ENCODE results near the gene GCC2.
"Not testable (repeated sequence)": the region's sequence is repeated elsewhere in the genome, so short reads cannot be mapped to it uniquely, and the experiment has no call there.

The GCC2 gene

GRCh38 chr2:108448678-108449409, at the start of gene GCC2:
GCC2 (plus strand) TSS chr2:108449206; CDS start chr2:108449275, 69 bp downstream.
- peak; percentile 96 for DNase-seq

- DNase-seq: no peak
These were observed 49.5 kb upstream of the GCC2 start for GRCh38 chr2:108399479-108399878.

GRCh38 chr2:108401800-108402199, 47.2 kb upstream of the GCC2 start:
- no peak for DNase-seq

- no peak for DNase-seq
These were observed 45.5 kb upstream of the GCC2 start for GRCh38 chr2:108403494-108403893.

GRCh38 chr2:108404784-108405397, 44.1 kb upstream of the GCC2 start:
- DNase-seq: no peak

- DNase-seq: no peak
These were observed 40.9 kb upstream of the GCC2 start for GRCh38 chr2:108407864-108408729.

- no peak for DNase-seq
These were observed 39.2 kb upstream of the GCC2 start for GRCh38 chr2:108409768-108410167.

GRCh38 chr2:108412995-108413710, 35.9 kb upstream of the GCC2 start:
- no peak for DNase-seq

GRCh38 chr2:108413711-108414095, 35.3 kb upstream of the GCC2 start:
- no peak for DNase-seq

GRCh38 chr2:108414256-108414876, 34.6 kb upstream of the GCC2 start:
- no peak for DNase-seq

GRCh38 chr2:108414945-108415344, 34.1 kb upstream of the GCC2 start:
- no peak for DNase-seq

- no peak for DNase-seq
These were observed 31.8 kb upstream of the GCC2 start for GRCh38 chr2:108417254-108417653.

GRCh38 chr2:108418416-108418815, 30.6 kb upstream of the GCC2 start:
- DNase-seq: no peak

GRCh38 chr2:108423067-108423466, 25.9 kb upstream of the GCC2 start:
- no peak for DNase-seq

GRCh38 chr2:108423502-108424251, 25.3 kb upstream of the GCC2 start:
- no peak for DNase-seq

GRCh38 chr2:108428286-108429009, 20.6 kb upstream of the GCC2 start:
- DNase-seq: no peak

GRCh38 chr2:108435578-108435977, 13.4 kb upstream of the GCC2 start:
- DNase-seq: not testable (repeated sequence)

- no peak for DNase-seq
These were observed 12.0 kb upstream of the GCC2 start for GRCh38 chr2:108436976-108437375.

- no peak for DNase-seq
These were observed 7.3 kb upstream of the GCC2 start for GRCh38 chr2:108441712-108442111.

GRCh38 chr2:108444941-108445840, 3.8 kb upstream of the GCC2 start:
- DNase-seq: no peak

Data from stimulated activated CD4-positive, alpha-beta T cell treated with anti-CD3 and anti-CD28 coated beads, Interleukin-4, amount 100 ng/mL, for 1 hour (primary cell).